ENCODE results near the gene ZNF862.

ZNF862 gene

DNA sequence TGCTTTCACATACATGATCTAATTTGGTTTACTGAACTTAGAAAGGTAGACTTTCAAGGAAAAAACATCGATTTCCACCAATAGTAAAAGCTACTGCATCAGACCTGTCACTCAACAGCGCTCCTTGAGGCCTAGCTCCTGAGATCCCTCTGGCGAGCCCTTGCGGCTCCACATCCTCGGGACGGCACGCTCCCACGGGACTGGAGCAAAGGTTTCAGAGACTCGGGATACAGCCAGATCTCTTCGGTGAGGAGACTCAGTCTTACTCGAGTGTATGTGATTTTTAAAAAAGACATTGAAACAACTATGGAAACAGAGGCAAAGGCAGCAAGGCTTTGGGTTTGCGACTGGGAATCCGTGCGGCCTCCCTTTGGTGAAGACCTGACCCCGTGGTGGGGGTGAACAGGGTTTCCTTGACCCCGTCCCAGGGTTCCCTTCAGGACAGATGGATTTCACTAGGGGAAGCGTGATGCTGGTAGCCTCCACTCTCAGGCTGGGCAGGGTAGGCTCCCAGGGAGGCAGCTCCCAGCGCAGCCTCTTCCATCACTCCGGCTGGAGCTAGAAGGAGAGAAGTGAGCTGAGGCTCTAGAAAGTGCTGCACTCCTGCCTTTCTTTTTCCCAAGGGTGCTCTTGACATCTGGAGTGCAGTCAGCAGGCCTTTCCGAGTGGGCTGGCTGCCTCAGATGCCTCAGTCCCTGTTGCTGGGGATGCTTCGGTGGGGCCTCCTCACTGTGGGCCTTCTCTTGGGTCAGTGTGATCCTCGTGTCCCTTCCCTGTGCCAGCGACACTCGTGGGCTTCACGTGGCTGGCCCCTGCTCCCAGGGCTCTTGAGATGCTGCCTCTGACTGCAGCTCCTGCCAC is 29.8 kb downstream of the ZNF862 start:
- DNase-seq = no peak

DNA sequence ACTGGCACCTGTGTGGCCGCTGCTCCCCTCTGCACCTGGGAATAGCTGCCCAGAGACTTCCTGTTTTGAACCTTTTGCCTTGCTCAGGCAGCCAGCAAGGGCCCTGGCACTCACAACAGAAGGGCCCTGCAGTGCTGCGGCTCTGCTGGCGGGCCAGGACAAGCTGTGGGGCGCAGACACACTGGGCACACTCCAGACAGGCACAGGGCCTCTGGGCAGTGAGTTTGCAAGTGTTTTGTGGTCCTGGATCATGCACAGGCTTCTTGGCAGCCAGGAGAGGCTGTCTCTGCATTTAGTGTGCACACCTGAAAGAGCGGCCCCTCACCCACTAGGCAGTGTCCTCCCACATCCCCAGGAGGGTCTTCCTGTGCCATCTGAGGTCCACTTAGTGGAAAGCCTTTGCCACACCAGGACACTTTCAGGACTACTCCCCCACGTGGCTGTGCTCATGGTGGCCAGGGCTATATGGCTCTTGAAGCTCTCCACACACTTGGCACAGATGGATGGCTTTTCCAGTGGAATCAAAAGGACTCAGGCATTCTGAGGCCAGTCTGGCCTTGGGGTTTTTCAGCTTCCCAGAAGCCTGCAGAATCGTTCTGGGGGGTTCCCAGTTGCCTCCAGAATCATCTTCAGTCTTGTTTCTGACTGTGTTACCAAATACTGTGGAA is 30.6 kb downstream of the ZNF862 start:
- no peak for DNase-seq

DNA sequence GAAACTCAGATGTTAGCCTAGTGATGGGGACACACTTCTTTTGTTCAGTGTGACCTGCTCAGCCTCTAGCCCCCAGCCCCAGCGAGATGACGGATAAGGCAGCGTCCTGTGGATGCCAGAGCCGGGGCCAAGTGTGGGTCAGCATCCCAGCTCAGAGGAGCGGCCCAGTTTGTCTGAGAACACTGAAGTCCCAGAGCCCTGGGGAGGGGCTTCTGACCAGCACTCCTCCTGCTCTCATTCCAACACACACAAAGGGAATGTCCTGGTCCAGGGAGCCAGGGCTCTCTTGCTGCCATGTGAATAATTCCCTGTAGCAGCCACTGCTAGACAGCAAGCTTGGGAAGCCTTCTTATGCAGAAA is 31.1 kb downstream of the ZNF862 start:
- no peak for DNase-seq

DNA sequence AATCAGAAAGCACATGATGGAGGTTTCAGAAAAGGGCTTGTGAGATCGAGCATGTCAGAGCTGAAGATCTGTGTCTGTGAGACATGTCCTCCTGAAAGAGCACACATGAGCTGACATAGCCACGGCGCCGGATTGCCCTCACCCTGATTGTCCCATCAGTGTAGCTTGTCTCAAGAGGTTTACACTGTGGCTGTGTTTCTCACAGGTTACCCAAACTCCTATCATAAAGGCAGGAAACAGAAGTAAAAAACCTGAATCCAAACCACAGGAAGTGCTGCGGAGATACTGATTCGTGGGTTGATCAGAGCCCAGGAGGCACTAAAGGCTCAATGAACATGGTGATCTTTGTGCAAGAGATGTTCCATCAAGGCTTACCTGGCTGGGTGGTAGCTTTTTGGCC is 31.7 kb downstream of the ZNF862 start:
- DNase-seq = peak in 1 of 2 experiments; percentile 12

DNA sequence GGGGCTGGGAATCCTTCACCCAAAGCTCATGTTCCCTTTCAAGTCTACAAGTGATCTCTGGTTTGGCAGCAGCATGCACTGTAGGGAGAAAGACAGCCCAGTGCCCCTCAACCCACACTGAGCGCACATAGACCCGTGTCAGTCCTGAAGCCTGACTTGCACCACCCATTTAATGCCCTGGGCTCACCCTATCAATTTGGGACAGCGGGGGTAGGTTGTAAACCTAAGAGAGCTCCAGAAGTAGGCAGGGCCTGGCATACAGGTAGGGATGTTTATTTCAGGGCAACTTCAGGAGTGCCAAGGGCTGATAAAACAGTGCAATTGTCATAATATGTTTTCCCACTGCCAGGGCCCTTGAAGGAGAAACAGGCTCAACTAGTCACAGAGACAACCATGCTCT is 32.1 kb downstream of the ZNF862 start:
- DNase-seq = no peak

DNA sequence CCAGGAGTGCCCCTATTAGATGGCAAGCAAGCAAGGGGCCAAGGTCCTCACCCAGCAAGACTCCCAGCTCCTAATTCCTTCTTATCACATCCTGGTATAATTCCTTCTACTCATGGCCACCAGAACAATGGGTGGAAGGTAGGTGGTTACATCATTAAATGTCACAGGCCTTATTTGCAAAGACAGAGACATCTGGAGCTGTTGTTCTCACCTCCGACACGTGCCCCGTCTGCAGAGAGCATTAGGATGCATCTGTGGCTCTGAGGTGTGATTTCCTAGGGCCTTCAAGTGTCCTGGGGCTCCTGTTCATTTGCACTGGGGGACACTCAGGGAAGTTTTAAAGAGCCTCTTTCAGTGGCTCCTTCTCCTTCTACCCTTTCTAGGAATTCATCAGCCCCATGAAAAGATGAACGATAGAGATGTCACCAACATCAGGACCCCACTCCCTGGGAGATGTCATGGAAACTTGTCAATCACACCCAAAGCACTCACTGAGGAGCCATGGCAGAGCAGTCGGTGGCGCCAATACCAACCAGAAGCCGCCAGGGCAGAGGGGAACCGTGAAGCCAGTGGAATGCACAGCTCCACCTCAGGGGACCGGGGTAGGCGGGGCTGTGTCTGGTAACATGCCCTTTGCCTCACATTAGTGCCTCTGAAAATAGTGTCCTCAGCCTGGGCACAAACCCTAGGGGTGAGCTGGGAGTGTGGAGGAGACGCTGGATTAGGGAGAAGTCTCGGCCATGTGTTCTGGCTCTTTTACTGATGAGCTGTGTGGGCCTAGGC is 32.7 kb downstream of the ZNF862 start:
- DNase-seq = no peak

DNA sequence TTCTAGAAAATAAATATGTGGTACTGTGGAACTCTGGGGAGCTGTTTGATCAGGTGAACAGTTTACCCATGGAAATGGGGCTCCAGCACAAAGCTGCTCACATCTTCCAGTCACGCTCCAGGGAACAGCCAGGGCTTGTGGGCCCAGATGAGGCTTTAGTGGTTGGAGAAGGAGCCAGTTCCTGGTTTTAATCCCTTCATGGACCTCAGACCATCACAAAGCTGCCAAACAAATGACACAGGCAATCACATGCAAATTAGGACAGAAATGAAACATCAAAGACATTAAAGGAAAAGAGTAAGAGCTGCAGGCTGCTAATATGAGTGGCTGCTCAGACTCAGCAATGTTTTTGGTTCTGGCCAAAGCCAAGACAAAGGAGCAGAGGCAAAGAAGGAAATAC is 33.4 kb downstream of the ZNF862 start:
- no peak for DNase-seq

DNA sequence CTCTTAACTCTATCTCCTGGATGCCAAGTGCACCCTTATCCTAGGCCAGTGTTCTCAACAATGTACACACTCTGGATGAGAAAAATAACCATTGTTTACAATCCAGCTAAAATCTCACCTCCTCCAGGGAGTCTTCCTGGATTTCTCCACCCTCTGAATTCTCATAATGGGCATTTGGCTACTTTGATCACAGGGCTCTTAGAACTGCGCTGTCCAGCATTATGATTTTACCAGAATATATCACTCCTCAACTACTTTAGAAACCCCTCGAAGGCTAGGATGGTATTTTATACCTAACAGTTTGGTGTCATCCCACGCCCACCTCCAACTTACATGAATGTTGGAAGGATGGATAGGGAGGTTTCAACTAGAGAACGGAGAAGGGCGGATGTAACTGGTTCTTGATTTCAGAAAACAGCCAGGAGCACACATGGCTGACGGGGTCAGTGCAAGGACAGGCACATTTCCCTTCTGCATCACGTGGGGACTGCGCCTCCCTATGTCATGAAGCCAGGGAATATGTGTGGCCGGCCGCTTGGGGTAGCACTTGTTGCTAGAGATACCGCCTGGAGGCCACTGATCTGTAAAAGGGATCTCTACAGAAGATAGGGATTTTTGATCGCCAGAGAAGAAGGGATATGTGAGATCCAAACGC is 34.4 kb downstream of the ZNF862 start:
- peak; percentile 84 to 86 for DNase-seq

DNA sequence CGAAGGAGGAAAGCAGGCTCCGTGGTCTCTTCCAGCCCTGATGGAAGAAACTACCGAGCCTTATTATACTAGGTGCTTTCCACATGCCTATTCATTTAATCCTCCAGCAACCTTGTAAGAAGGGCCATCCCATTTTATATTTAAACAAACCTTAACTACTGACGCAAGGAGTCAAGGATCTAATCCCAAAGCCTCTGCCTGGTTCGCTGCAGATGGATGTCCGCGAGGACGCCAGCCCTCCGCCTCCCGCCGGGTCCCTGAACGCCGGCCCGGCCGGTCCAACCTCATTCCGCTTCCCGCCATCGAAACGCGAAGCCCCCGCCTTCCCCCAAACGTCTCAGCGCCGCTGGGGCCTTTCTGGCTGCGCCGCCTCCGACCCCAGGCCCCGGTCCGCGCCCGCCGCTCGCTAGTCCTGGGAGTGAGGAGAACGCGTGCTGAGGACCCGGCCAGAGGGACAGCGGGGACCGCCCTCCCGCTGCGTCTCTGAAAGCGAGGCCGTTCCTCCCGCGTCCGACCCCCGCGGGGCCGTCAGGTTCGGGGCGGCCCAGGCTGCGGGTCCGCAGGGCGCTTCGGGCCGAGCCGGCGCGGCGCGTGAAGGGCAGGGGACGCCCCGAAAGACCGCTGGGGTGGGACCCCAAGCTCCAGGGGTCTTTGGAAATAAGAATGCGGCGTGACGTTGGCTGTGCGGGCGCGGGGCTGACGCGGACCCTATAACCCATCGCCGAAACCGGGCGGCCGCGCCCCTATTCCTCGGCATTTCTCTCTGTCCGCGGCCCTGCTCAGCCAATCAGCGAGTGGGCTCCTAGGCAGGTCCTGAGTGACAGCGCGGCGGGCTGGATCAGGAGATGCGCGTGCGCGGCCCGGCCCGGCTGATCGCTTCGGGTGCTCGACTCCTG is 35.1 kb downstream of the ZNF862 start, which contains the start of gene ATP6V0E2:
Gene ATP6V0E2 (plus strand): TSS at position 896 of the 896 bp plus-strand sequence. CDS start 97 bp downstream, outside the sequence.
- peak; percentile 84 to 90 for DNase-seq

DNA sequence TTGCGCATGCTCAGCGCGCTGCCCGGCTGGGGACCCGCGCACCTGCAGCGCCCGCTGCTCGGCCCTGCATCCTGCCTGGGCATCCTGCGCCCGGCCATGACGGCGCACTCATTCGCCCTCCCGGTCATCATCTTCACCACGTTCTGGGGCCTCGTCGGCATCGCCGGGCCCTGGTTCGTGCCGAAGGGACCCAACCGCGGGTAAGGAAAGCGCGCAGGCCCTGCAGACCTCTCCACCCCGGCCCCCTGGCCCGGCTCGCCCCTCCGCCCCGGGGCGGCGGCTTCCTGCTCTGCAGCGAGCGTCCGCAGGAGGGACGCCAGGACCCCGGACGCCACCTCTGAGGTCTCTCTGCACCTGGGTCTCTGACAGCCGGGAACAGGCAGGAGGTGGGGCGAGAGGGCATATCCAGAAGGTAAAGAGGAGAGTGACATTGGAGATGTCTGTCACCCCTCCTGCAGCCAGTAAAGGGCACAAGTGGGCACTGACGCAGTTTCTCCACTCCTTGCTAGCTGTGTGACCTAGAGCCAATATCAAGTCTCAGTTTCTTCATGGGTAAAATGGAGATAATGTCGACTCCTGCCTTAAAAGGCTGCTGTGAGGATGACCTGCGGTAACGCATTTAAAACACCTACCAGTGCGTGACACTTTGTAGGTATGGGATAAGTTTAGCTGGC is 35.9 kb downstream of the ZNF862 start:
- DNase-seq = no peak

DNA sequence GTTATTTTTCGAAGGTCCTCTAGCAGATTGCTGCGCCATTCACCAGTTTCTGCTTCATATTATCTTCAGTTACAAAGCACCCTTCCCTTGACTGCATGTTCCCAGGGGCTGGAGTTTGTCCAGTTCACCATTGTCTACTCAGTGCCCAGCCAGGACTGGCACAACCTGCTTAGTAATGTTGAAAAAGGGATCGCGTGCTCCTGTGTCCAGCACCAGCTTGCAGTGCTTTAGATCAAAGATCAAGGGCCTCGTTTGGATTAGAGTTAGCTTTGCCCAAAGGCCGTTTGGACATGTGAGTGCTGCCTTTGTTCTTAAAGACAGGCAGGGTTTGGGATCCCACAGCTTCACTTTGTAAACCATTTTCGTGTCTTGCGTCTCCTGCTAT is 36.5 kb downstream of the ZNF862 start:
- no peak for DNase-seq

DNA sequence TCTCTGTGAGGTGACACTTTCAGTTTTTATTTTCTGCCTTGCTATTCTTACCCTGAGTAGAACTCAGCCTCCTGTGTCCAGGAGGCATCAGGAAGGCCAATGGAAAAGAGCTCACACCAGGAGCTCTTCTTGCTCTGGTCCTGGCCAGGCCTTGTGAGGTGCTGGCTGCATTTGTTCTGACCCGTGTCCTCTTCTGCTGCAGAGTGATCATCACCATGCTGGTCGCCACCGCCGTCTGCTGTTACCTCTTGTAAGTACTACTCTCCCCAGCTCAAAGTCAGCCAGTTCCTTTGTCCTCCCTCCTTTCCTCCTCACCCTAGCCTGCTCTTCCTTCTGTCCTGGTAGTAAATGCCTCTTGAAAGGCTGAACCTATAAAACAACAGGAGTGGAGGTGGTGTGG is 37.2 kb downstream of the ZNF862 start:
- no peak for DNase-seq

DNA sequence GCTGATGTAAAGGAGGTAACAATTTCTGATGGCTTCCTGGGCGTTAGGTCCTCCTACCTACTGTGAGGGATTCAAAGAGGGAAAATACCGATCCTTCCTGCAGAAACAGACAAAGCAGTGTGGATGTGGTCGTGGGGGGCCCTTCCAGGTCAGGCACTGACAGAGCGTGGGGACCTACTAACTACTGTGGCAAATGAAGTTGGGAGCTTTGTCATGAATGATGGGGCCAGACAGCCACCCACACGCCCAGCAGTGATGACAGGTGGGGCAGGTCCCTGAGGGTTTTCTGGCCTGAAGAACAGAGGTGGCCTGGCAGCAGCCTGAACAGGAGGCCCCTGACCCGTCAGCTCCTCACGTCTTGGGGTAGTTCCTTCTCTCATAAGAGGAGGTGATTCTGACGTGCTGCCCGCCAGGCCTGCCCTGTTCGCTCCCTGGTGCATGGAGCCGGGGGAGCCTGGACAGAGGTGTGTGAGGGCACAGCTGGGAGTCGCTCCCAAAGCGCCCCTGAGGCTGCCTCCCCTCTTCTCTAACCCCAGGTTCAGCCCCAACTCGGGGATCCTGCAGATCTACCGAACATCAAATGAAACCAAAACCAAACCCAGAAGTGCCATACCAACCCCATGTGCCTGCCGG is 39.8 kb downstream of the ZNF862 start:
- DNase-seq = no peak

DNA sequence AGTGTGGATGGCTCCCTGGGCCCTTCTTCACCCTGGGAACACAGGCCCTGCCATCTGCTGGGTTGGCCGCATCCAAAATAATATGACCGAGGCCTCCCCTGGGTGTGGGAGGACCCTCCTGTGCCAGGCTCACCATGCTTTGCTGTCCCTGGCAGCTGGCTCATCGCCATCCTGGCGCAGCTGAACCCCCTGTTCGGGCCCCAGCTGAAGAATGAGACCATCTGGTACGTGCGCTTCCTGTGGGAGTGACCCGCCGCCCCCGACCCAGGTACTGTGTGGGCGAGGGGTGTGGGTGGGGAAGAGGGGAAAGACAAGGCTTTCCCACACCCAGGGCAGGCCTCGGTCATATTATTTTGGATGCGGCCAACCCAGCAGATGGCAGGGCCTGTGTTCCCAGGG is 40.3 kb downstream of the ZNF862 start:
- no peak for DNase-seq

DNA sequence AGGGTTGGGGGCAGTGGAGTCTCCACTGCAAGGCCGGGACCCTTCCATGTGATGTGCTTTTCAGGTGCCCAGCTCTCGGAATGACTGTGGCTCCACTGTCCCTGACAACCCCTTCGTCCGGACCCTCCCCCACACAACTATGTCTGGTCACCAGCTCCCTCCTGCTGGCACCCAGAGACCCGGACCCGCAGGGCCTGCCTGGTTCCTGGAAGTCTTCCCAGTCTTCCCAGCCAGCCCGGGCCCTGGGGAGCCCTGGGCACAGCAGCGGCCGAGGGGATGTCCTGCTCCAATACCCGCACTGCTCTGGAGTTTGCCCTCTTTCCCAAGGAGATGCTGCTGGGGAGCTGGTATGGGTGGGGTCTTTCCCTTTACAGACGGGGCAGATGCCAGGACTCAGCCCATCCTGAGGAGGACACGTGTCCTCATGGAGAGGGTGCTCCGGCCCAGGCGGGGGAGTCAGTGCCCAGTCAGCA is 41.1 kb downstream of the ZNF862 start:
- no peak for DNase-seq

DNA sequence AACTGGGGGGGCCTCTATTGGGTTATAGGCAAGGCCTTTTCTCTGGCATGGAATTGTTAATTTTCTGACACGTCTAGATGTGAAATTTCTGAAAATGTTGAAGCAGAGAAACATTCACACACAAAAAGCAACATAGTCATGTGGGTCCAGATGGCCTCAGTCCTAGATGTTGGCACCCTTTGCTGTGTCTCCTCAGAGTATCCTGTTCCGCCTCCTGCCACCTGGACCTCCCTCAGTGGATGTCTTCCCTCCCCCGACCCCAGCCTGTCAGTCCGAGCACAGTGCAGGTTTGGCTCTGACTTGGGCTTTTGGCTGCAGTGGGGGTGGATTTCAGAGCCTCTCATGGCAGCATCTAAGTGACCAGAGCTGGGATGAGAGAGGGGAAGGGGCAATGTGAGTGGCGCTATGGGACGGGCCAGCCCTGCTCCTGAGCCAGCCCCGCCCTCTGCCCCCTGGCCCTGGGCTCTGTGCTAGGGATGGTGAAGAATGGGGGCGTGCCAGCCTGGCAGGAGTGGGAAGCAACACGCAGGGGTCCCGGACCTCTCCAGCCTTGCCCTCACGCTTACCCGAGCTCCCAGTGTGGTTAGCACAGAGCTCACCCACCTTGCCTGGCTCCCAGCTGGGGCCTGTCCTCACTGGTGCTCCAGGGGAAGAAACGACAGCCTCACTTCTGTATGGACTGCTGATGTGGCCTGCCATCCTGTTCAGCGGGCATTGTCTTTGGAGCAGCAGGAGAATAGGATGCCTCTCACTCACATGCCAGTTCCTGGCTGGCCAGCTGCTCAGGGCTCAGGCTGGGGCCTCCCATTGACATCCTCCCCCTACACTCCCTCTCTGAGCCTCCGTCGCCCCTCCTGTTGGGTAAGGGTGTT is 41.8 kb downstream of the ZNF862 start:
- no peak for DNase-seq

DNA sequence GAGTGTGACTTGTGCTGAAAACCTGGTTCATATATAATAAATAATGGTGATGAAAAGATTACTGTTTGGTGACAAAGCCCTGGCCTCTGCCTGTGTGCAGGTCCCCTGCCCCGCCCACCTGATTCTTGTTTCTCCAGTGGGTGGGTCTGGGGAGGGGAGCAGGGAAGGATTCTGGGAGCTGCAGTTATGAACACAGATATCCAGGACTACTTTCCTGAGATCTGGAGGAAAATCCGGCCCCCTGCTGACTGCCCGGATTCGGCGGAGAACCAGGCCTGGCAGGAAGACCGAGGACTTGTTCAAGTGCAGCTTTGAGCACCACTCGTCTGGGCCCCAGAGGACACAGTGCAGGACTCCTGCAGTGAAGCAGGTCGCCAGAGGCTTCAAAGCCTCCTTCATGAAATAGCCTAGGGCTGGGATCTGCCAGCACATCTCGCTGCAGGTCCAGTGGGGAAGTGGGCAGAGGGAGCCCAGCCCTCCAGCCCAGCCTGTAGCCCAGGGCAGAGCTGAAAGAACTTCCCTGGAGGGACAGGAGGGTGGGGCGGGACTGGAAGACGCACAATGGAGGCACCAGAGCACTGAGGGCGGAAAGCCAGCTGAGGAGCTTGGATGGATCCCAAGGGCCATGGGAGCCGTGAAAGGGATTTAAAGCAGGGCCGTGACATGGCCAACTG is 42.6 kb downstream of the ZNF862 start:
- DNase-seq = no peak

DNA sequence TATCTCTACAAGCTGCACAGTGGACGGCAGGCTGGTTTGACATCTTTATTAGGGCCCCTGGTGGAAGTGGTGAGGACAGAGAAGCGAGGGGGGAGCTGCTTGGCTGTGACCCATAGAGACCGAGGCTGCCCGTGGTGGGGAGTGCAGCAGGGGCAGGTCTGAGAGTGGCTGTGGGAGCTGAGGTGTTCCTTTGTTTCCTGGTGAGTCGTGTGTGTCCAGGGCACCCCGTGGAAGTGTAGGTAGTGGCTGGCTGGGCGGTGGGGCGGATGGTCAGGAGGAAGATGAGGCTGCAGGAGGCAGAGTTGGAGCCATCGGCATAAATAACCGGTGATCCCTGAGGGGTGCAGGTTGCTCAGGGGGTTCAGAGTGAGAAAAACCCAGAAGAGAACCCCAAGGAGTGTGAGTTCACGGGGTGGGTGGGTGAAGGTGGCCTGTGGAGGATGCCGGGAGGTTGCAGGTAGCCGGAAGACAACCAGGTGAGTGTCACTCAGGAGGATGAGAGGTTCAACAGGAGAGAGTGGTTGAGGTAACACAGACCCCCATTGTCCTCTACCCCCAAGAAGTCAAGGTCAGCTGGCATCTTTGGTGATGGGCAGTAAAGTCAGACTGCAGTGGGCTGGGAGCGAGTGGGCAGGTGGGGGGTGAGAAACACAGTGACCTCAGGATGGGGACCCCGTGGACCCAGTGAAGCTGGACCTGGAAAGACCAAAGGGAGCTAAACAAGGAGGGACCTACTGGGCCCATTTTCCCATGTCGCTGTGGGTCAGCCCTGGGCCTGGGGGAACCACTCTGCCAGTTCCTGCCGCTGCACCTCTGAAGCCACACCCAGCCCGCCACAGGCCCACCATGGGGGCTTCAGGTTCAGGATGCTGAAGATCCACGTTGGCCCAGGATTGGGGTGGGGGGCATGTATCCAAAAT is 43.4 kb downstream of the ZNF862 start:
- DNase-seq = no peak
